ENCODE data around the gene STAMBP. TPM values are rescaled to one million over a fixed set of nuclear protein-coding genes. Genes with fewer than 3 reads are reported as not detected.

Gene STAMBP
- total RNA-seq, 1 experiment from 2014 or later: 32.2 TPM

DNA sequence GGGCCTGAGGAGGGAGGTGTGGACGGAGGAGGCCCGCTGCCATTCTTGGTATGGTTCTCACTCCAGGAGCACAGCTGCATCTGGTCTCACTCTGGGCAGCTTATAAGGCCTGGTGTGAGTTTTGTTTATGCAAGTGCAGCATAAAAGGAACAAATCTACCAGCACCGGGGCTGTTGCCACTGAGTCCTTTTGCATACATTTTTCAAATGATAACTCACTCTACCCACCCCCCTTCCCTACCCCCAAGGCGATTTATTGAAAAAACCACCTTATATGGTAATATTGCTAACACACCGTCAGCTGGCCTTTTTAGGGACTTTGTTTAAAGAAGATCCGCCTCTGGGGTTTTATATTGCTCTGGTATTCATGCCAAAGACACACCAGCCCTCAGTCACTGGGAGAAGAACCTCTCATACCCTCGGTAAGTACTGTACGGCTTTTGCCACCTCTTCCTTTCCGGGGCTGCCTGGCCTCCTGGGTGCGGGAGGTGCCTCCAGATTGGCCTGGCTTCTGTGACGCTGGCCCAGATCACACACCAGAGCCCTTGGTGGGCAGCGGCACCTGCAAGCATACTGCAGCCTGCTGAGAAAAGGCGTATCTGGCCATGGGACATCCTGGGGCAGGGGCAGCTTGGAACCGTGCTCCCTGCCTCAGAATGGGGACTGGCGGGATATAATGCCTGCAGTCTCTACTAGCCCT, 64.0 kb downstream of the STAMBP start, which contains the start of gene ACTG2:
TSS of gene ACTG2 (plus strand) at position 378 of the 699 bp plus-strand sequence. CDS start 8,304 bp downstream, outside the sequence.
- Histone ChIP-seq H3K4me2 (ENCODE audit: low read length) (no peak within 1 kb of the TSS), H3K9ac (ENCODE audit: low read length) (no peak within 1 kb of the TSS)

DNA sequence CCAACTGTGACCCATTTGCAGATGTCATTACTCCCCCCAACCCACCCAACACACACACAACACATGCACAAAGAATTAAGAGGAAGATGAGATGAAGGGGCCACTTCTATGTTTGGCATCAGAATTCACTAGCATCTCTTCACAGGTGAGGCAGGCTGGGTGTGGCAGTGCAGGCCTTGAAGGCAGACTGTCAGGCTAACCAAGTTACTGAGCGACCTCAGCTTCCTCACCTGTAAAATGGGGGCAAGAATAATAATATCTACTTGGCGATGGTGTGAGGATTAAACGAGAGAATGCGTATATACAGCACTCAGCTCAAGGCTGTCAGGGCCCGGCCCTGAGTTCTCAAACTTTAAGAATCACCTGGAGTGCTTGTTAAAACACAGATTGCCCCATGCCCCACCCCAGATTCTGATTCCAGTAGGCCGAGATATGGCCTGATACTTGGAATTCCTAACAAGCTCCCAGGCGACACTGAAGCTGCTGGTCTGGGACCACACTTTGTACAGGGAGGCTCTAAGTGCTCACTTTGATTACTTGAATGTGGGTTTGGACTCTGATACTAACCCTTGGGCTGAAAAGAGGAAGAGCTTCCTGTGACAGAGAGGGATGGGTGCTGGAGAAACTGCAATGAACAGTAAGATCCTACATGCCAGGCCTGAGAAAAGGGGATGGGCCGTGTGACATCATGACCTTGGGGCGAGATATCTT, 65.2 kb downstream of the STAMBP start:
- Histone ChIP-seq H3K36me3 (ENCODE audit: low read depth, low read length) (no peaks in the 10 kb centered on the region), H3K27ac (ENCODE audit: low read length) (no peak overlapping the region), H3K9me2 (replicated peaks; ENCODE audit: low read length) (no peaks in the 10 kb centered on the region), H3K4me2 (ENCODE audit: low read length) (no peak overlapping the region), H4K20me1 (ENCODE audit: low read length) (no peaks in the 10 kb centered on the region), H2AFZ (ENCODE audit: low read length) (no peak overlapping the region), H3K9me3 (ENCODE audit: low read length) (no peaks in the 10 kb centered on the region), H3K27me3 (ENCODE audit: low read length) (no peaks in the 10 kb centered on the region), H3K4me1 (ENCODE audit: insufficient read depth, low read length) (no peaks in the 10 kb centered on the region; the same call in none of the 2 replicates), H3F3A (ENCODE audit: low read length, unreplicated experiment) (no peaks in the 10 kb centered on the region), H3K4me3 (ENCODE audit: low read length) (no peak overlapping the region), H3K9ac (ENCODE audit: low read length) (no peak overlapping the region), H3K79me2 (ENCODE audit: low read length) (no peaks in the 10 kb centered on the region)
- POLR2A ChIA-PET (ENCODE audit: unreplicated experiment): no interaction called here
- ATAC-seq: no peak
- no peak for TF ChIP-seq EZH2phosphoT487 (IDR thresholded peaks at IDR 0.05; ENCODE audit: borderline replicate concordance, low read length)
- TF ChIP-seq EZH2 (IDR thresholded peaks at IDR 0.05; ENCODE audit: low read length, unreplicated experiment): no peak
- intact Hi-C loops (cut with micrococcal nuclease): no loop called here
- no peak for DNase-seq
- no TSS peak for BruUV-seq (replicated peaks)
- CTCF ChIA-PET: no interaction called here

More for the DNA sequence above, 64.0 kb downstream of the STAMBP start, which contains the start of gene ACTG2:
- Histone ChIP-seq H3K36me3 (ENCODE audit: low read depth, low read length) (no peaks in the 10 kb centered on the region), H3K79me2 (ENCODE audit: low read length) (no peaks in the 10 kb centered on the region), H3K9me2 (replicated peaks; ENCODE audit: low read length) (no peaks in the 10 kb centered on the region), H3K27ac (ENCODE audit: low read length) (no peak within 1 kb of the TSS), H3F3A (ENCODE audit: low read length, unreplicated experiment) (no peaks in the 10 kb centered on the region), H3K4me1 (ENCODE audit: insufficient read depth, low read length) (peaks cover 1% of the 10 kb centered on the region), H3K27me3 (ENCODE audit: low read length) (no peaks in the 10 kb centered on the region), H4K20me1 (ENCODE audit: low read length) (no peaks in the 10 kb centered on the region), H3K9me3 (ENCODE audit: low read length) (no peaks in the 10 kb centered on the region), H2AFZ (ENCODE audit: low read length) (no peak within 1 kb of the TSS), H3K4me3 (ENCODE audit: low read length) (no peak within 1 kb of the TSS)
- DNase-seq: peak; percentile 9
- intact Hi-C loops (cut with micrococcal nuclease): no loop called here
- ChIA-PET POLR2A (ENCODE audit: unreplicated experiment) (no interaction called here), CTCF (no interaction called here)
- no peak for TF ChIP-seq EZH2phosphoT487 (IDR thresholded peaks at IDR 0.05; ENCODE audit: borderline replicate concordance, low read length)
- TF ChIP-seq EZH2 (IDR thresholded peaks at IDR 0.05; ENCODE audit: low read length, unreplicated experiment): no peak
- TF ChIP-seq, protein P1, sequence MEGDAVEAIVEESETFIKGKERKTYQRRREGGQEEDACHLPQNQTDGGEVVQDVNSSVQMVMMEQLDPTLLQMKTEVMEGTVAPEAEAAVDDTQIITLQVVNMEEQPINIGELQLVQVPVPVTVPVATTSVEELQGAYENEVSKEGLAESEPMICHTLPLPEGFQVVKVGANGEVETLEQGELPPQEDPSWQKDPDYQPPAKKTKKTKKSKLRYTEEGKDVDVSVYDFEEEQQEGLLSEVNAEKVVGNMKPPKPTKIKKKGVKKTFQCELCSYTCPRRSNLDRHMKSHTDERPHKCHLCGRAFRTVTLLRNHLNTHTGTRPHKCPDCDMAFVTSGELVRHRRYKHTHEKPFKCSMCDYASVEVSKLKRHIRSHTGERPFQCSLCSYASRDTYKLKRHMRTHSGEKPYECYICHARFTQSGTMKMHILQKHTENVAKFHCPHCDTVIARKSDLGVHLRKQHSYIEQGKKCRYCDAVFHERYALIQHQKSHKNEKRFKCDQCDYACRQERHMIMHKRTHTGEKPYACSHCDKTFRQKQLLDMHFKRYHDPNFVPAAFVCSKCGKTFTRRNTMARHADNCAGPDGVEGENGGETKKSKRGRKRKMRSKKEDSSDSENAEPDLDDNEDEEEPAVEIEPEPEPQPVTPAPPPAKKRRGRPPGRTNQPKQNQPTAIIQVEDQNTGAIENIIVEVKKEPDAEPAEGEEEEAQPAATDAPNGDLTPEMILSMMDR (conservative IDR thresholded peaks at IDR 0.05; ENCODE audit: low read depth, low read length): no peak
- BruUV-seq (replicated peaks): no TSS peak
- no peak for ATAC-seq

DNA sequence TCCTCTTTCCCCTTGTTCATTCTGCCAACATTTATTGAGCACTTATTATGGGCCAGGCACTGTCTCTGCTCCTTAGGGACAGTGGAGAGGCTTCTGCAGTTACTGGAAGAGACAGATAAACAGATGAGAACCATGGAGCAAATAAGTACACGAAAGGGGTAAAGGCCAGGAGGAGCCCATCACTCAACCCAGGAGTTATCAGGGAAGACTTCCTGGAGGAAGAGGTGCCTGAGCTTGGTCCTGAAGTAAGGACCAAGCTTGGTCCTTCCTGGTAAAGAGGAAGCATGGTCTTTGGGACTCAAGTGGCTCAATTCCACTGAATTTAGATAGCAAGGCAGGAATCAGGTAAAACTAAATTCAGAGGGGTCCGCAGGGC, 65.7 kb downstream of the STAMBP start:
- intact Hi-C loops (cut with micrococcal nuclease): no loop called here
- no TSS peak for BruUV-seq (replicated peaks)
- POLR2A ChIA-PET (ENCODE audit: unreplicated experiment): no interaction called here
- H3K9me3 ChIP-seq (ENCODE audit: low read length): no peaks in the 10 kb centered on the region
- no peaks in the 10 kb centered on the region for H4K20me1 ChIP-seq (ENCODE audit: low read length)
- no peaks in the 10 kb centered on the region; the same call in none of the 2 replicates for H3K4me1 ChIP-seq (ENCODE audit: insufficient read depth, low read length)
- no peaks in the 10 kb centered on the region for H3K27me3 ChIP-seq (ENCODE audit: low read length)
- no peak overlapping the region for H3K9ac ChIP-seq (ENCODE audit: low read length)
- H3F3A ChIP-seq (ENCODE audit: low read length, unreplicated experiment): no peaks in the 10 kb centered on the region
- no peak overlapping the region for H3K4me2 ChIP-seq (ENCODE audit: low read length)
- no peaks in the 10 kb centered on the region for H3K9me2 ChIP-seq (replicated peaks; ENCODE audit: low read length)
- CTCF ChIA-PET: no interaction called here
- H2AFZ ChIP-seq (ENCODE audit: low read length): no peak overlapping the region
- H3K36me3 ChIP-seq (ENCODE audit: low read depth, low read length): no peaks in the 10 kb centered on the region
- no peaks in the 10 kb centered on the region for H3K79me2 ChIP-seq (ENCODE audit: low read length)
- H3K27ac ChIP-seq (ENCODE audit: low read length): no peak overlapping the region
- DNase-seq: no peak
- H3K4me3 ChIP-seq (ENCODE audit: low read length): no peak overlapping the region
- ATAC-seq: no peak
- TF ChIP-seq, protein P1 (conservative IDR thresholded peaks at IDR 0.05; ENCODE audit: low read depth, low read length): no peak
- TF ChIP-seq EZH2phosphoT487 (IDR thresholded peaks at IDR 0.05; ENCODE audit: borderline replicate concordance, low read length) (no peak), EZH2 (IDR thresholded peaks at IDR 0.05; ENCODE audit: low read length, unreplicated experiment) (no peak)

Data from PC-3 (cell line).